ENCODE results near the gene STOML1.

DNA sequence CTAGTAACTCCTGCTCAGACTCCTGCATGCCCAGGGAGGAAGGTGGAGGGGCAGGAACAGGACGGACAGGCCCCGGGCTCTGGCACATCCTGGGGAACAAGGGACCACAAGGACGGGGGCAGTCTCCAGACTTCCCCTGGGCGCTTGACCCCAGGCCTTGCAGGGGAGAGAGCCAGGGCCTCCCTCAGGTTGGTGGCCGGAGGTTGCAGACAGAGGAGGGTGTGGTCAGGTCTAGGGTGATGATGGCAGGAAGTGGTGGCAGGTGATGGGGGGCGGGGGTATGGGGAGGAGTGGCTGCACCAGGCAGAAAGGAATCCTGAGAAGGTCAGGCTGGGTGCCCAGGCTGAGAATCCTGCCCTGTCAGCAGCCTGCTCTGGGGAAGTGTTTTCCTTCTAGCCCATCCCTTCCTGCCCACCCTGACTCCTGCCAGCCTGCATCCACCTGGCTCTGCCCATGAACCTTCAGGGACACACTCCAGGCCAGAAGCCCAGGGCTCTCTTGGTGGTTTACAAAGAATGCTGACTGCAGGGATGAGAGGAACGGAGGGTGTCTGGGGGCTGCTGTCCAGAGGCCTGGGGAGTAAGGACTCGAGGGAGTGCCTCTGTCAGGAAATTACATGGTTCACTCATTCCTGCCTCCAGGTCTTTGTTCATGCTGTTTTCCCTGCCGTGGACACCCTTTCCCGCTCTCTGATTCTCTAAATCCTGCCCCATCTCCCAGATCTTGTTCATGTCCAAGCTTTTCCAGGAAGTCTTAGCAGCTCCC, 50.0 kb downstream of the STOML1 start:
- TF ChIP-seq TCF7L2 (IDR thresholded peaks at IDR 0.05; ENCODE audit: low read depth, low read length) (no peak), SP1 (CRISPR knock-in tag; IDR thresholded peaks at IDR 0.05) (no peak), SMARCE1 (IDR thresholded peaks at IDR 0.05) (no peak), BRCA1 (IDR thresholded peaks at IDR 0.05) (no peak), BRCA1 (CRISPR knock-in tag; IDR thresholded peaks at IDR 0.05) (no peak), E2F4 (CRISPR knock-in tag; IDR thresholded peaks at IDR 0.05; ENCODE audit: low read depth) (no peak)
- TF ChIP-seq, protein P1, sequence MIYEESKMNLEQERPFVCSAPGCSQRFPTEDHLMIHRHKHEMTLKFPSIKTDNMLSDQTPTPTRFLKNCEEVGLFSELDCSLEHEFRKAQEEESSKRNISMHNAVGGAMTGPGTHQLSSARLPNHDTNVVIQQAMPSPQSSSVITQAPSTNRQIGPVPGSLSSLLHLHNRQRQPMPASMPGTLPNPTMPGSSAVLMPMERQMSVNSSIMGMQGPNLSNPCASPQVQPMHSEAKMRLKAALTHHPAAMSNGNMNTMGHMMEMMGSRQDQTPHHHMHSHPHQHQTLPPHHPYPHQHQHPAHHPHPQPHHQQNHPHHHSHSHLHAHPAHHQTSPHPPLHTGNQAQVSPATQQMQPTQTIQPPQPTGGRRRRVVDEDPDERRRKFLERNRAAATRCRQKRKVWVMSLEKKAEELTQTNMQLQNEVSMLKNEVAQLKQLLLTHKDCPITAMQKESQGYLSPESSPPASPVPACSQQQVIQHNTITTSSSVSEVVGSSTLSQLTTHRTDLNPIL (CRISPR knock-in tag; IDR thresholded peaks at IDR 0.05), result no peak
